Thyroid gland (tissue), 4 donors: ENCODE measurements around the gene UBE2Q2. TPM values are rescaled to one million over a fixed set of nuclear protein-coding genes. Genes with fewer than 3 reads are reported as not detected.

Source experiments
- DNase-seq, 2 donors: peaks; one replicate each; pipeline ENCODE4 v3.0.0-alpha.2; 2019
- H3K27ac ChIP-seq, 3 donors: fragments of 200-600 bp; sonication (generic); 1 replicate in 2 of 3; 2 replicates in 1 of 3; pipeline ENCODE4 v1.5.1; 2016 to 2019; ENCODE audit warnings: mild to moderate bottlenecking in 1 of 3, moderate library complexity in 1 of 3
- H3K27me3 ChIP-seq: fragments of 200-600 bp; sonication (generic); one replicate; pipeline ENCODE4 v1.5.1; 2019
- H3K36me3 ChIP-seq, 2 donors: fragments of 200-600 bp; sonication (generic); one replicate each; pipeline ENCODE4 v1.5.1; 2016 to 2019
- H3K4me1 ChIP-seq, 2 donors: fragments of 200-600 bp; sonication (generic); one replicate each; pipeline ENCODE4 v1.5.1; 2017 to 2019
- H3K4me3 ChIP-seq, 3 donors: fragments of 200-600 bp; sonication (generic); replicated peaks in 1 of 3; 1 replicate in 2 of 3; 2 replicates in 1 of 3; pipeline ENCODE4 v1.5.1; 2016; ENCODE audit warnings: mild to moderate bottlenecking in 1 of 3
- H3K9me3 ChIP-seq: fragments of 200-600 bp; sonication (generic); one replicate; pipeline ENCODE4 v1.5.1; 2017
- POLR2A ChIP-seq, 2 donors: fragments of 450-650 bp; IDR thresholded peaks; one replicate each; pipeline ENCODE4 v1.6.1; 2017; ENCODE audit warnings: antibody characterized with exemption in 2 of 2, mild to moderate bottlenecking in 2 of 2, moderate library complexity in 1 of 2
- WGBS, 2 donors: methylation state at CpG; one replicate each; pipeline ENCODE4 v1.1.5; 2017; 5-methylcytosine and 5-hydroxymethylcytosine counted together
- intact Hi-C: fragments of 100-400 bp; cut with DNase I; formaldehyde crosslinking; loops from one replicate; pipeline ENCODE4 v1.15.1; 2023
- total RNA-seq, 4 donors: library from RNA; depleted of rRNA; stranded (reverse); fragments of >200 nt; gene quantifications; one replicate each; pipeline ENCODE4 v1.2.3, GENCODE V29; 2016
- TF ChIP-seq, protein P1 (sequence below), 6 experiments: fragments of 200-600 bp in 3 of 6; fragments of 450-650 bp in 3 of 6; sonication (generic) in 3 of 6; IDR thresholded peaks; one replicate each; pipeline ENCODE4 v1.5.1; 2016 to 2019; ENCODE audit warnings: antibody characterized with exemption in 6 of 6, mild to moderate bottlenecking in 2 of 6, inconsistent platforms in 1 of 6, moderate library complexity in 1 of 6

UBE2Q2 gene
- total RNA-seq, 4 donors from 2014 or later = 35.8 to 52.3 (median 44.9) TPM

DNA sequence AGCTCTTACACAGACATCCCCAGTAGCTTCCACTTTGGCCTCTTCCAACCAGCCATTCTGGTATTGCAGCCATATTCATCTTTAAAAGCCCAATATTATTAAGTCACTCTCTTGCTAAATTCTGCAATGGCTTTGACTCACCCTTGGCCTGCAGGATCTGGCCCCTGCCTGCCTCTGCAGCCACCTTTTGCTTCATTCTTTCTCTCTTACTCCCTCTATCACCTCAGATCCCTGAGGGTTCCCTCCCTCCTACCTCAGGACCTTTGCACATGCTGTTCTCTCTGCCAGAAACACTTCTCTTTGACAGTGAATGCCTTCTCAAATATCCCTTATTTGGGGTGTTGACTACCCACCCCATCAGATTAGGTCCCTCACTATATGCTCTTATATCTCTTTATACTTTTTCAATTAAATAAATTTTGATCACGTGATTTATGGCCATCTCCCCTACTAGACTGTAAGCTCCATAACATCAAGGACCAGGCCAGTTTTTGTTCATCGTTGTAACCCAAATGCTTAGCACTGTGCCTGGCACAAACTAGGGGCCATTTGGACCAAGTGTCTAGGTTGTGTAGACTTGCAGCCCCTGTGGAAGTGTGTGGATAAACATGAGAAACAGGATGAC is 32.3 kb upstream of the UBE2Q2 start:
- intact Hi-C loops = no loop called here
- no peak for TF ChIP-seq POLR2A (IDR thresholded peaks at IDR 0.05)
- TF ChIP-seq, protein P1, sequence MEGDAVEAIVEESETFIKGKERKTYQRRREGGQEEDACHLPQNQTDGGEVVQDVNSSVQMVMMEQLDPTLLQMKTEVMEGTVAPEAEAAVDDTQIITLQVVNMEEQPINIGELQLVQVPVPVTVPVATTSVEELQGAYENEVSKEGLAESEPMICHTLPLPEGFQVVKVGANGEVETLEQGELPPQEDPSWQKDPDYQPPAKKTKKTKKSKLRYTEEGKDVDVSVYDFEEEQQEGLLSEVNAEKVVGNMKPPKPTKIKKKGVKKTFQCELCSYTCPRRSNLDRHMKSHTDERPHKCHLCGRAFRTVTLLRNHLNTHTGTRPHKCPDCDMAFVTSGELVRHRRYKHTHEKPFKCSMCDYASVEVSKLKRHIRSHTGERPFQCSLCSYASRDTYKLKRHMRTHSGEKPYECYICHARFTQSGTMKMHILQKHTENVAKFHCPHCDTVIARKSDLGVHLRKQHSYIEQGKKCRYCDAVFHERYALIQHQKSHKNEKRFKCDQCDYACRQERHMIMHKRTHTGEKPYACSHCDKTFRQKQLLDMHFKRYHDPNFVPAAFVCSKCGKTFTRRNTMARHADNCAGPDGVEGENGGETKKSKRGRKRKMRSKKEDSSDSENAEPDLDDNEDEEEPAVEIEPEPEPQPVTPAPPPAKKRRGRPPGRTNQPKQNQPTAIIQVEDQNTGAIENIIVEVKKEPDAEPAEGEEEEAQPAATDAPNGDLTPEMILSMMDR (IDR thresholded peaks at IDR 0.05) = no peak
- 94 to 97% methylated on average over 2 of the region's 2 CpGs for WGBS, 2 donors
- Histone ChIP-seq H3K4me1 (no peaks in the 10 kb centered on the region), H3K27me3 (no peaks in the 10 kb centered on the region), H3K27ac (no peak overlapping the region), H3K36me3 (no peaks in the 10 kb centered on the region), H3K4me3 (no peak overlapping the region), H3K9me3 (no peaks in the 10 kb centered on the region)
- DNase-seq = no peak

DNA sequence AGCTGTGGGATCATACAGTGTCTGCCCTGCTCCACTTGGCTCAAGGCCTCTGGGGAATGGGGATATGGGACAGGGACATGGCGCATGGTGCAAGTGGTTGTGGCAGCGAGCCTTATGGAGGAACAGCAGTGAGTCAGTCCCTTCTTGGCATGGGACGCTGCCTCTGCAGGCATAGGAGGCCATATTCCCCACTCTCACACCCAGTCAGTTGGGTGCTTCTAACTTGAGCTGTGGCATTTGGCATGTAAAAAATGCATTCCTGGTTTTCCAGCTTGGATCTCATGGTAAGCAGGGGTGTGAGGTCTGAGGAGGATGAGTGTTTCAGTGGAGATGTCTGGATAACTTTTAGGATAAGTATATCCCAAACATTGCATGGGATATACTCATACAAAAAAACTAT is 31.6 kb upstream of the UBE2Q2 start:
- Histone ChIP-seq H3K27ac (no peak overlapping the region), H3K27me3 (no peaks in the 10 kb centered on the region), H3K9me3 (no peaks in the 10 kb centered on the region), H3K4me1 (no peaks in the 10 kb centered on the region), H3K4me3 (no peak overlapping the region), H3K36me3 (no peaks in the 10 kb centered on the region)
- DNase-seq = no peak
- WGBS, 2 donors = 85 to 98% methylated on average over 3 of the region's 3 CpGs
- intact Hi-C loops = no loop called here
- TF ChIP-seq POLR2A (IDR thresholded peaks at IDR 0.05) = no peak
- TF ChIP-seq, protein P1 (IDR thresholded peaks at IDR 0.05) = no peak

DNA sequence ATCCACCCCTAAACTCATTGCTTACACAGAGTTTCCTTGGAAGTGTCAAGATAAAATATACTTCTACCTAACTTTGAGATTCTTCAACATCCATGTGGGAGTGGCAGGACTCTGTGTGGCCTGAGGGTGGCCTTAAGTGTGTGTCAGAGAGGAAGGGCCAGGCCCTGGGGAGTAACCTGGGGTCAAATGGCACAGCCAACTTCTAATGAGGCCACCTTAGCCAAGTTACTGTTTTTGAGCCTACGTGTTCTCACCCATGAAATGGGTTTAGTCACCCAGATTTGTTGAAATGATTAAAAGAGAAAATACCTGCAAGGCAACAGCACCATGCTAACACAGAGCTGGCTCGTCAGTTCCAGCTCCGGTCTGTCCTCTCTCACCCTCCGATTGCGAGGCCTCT is 28.5 kb upstream of the UBE2Q2 start:
- 93 to 98% methylated on average over 5 of the region's 5 CpGs for WGBS, 2 donors
- intact Hi-C loops = no loop called here
- Histone ChIP-seq H3K27me3 (no peaks in the 10 kb centered on the region), H3K27ac (no peak overlapping the region), H3K9me3 (no peaks in the 10 kb centered on the region), H3K4me3 (no peak overlapping the region), H3K36me3 (no peaks in the 10 kb centered on the region), H3K4me1 (no peaks in the 10 kb centered on the region)
- no peak for DNase-seq
- TF ChIP-seq, protein P1 (IDR thresholded peaks at IDR 0.05) = no peak
- no peak for TF ChIP-seq POLR2A (IDR thresholded peaks at IDR 0.05)

DNA sequence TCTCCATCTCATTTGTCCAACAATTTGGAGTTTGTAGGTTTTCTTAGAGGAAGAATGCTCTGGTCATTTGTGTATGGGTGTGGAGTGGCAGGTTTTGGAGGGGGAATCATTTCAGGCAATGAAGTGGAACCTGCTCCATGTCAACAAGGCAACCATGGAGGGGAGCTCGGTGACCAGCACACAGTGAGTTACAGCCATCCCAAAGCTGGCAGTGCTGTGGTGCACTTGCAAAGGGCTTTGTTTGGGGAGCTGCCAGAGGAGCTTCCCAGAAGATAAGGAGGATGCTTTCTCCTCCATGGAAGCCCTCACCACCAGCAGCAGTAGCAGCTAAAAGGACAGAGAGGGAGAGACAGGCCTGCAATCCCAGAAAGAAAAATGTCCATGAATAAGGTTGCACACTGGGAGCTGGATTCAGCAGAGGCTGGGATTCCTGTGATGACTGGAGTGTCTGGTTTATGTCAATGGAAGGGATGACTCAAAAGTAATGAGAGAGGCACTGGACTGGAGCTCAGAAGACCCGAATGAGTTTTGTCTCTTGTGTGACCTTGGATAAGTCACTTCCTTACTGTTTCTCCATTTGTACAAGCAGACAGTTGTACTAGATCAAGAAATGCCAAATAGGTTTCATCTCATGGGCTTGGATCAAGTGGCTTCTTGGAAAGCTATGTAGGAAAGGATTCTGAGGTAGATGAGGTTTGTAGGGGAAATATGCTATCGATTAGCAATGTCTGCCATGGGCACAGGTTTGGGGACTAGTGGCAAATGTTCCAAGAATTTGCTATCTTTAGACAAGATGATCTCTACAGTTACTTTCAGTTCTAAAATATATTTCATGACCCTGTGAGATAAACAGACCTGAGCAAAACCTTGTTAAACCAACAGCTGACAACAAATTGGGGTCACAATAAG is 27.2 kb upstream of the UBE2Q2 start:
- Histone ChIP-seq H3K27me3 (no peaks in the 10 kb centered on the region), H3K4me1 (no peaks in the 10 kb centered on the region), H3K36me3 (no peaks in the 10 kb centered on the region), H3K27ac (no peak overlapping the region), H3K9me3 (no peaks in the 10 kb centered on the region), H3K4me3 (no peak overlapping the region)
- intact Hi-C loops = no loop called here
- DNase-seq = no peak
- TF ChIP-seq, protein P1 (IDR thresholded peaks at IDR 0.05) = no peak
- TF ChIP-seq POLR2A (IDR thresholded peaks at IDR 0.05) = no peak
- 77 to 83% methylated on average over 3 of the region's 3 CpGs for WGBS, 2 donors
